CD14-positive monocyte (primary cell): ENCODE data around the gene TSPAN32. TPM values are rescaled to one million over a fixed set of nuclear protein-coding genes. Genes with fewer than 3 reads are reported as not detected.

Experiments used
- DNase-seq, 3 donors: peaks; one replicate each; pipeline ENCODE4 v3.0.0-alpha.2; 2011 to 2022
- H2AFZ ChIP-seq: 2 replicates; pipeline ENCODE4 v1.6.0; 2012; ENCODE audit warnings: mild to moderate bottlenecking, low read depth, low read length, inconsistent platforms; ENCODE audit not compliant: insufficient read depth, poor library complexity, severe bottlenecking
- H3K27ac ChIP-seq, 2 donors: 1 replicate in 1 of 2; 2 replicates in 1 of 2; pipeline ENCODE4 v1.5.1; 2012 to 2013; ENCODE audit warnings: low read length in 2 of 2, control low read depth in 1 of 2, inconsistent platforms in 1 of 2, low read depth in 1 of 2, mild to moderate bottlenecking in 1 of 2
- H3K27me3 ChIP-seq, 2 donors: one replicate each; pipeline versions ENCODE4 v1.6.0 to v1.6.1; 2011 to 2013; ENCODE audit warnings: low read length in 2 of 2; ENCODE audit not compliant: control insufficient read depth in 2 of 2, insufficient read depth in 2 of 2
- H3K36me3 ChIP-seq, 2 donors: replicated peaks in 1 of 2; 1 replicate in 1 of 2; 2 replicates in 1 of 2; pipeline versions ENCODE4 v1.5.1 to v1.6.1; 2012 to 2013; ENCODE audit warnings: low read length in 2 of 2, control low read depth in 1 of 2, inconsistent platforms in 1 of 2, mild to moderate bottlenecking in 1 of 2; ENCODE audit not compliant: insufficient read depth in 2 of 2, control insufficient read depth in 1 of 2
- H3K4me1 ChIP-seq, 2 donors: 1 replicate in 1 of 2; 2 replicates in 1 of 2; pipeline versions ENCODE4 v1.5.1 to v1.6.1; 2012 to 2013; ENCODE audit warnings: low read length in 2 of 2, control low read depth in 1 of 2, inconsistent platforms in 1 of 2, mild to moderate bottlenecking in 1 of 2, moderate library complexity in 1 of 2; ENCODE audit not compliant: insufficient read depth in 2 of 2, control insufficient read depth in 1 of 2
- H3K4me2 ChIP-seq: replicated peaks from 2 replicates; pipeline ENCODE3; 2012; ENCODE audit warnings: low read length, moderate library complexity, mild to moderate bottlenecking; ENCODE audit not compliant: poor library complexity, severe bottlenecking; ENCODE audit errors: extremely low read depth
- H3K4me3 ChIP-seq, 3 experiments: fragments of 200-600 bp in 1 of 3; sonication (generic) in 1 of 3; replicated peaks in 1 of 3; 1 replicate in 2 of 3; 2 replicates in 1 of 3; pipeline ENCODE4 v1.5.1; 2011 to 2013; ENCODE audit warnings: low read length in 3 of 3, mild to moderate bottlenecking in 3 of 3, control low read depth in 2 of 3, low read depth in 2 of 3, inconsistent platforms in 1 of 3, moderate library complexity in 1 of 3
- H3K79me2 ChIP-seq: 2 replicates; pipeline ENCODE4 v1.6.0; 2012; ENCODE audit warnings: mild to moderate bottlenecking, control low read depth, inconsistent platforms, low read length, moderate library complexity; ENCODE audit not compliant: insufficient read depth
- H3K9ac ChIP-seq: 2 replicates; pipeline ENCODE4 v1.6.0; 2017; ENCODE audit warnings: low read length, mild to moderate bottlenecking; ENCODE audit not compliant: insufficient read depth, poor library complexity, severe bottlenecking
- H3K9me3 ChIP-seq, 2 donors: replicated peaks in 1 of 2; 1 replicate in 1 of 2; 2 replicates in 1 of 2; pipeline versions ENCODE4 v1.5.1 to v1.6.1; 2012 to 2013; ENCODE audit warnings: low read length in 2 of 2, control low read depth in 1 of 2; ENCODE audit not compliant: control insufficient read depth in 1 of 2, insufficient read depth in 1 of 2
- H4K20me1 ChIP-seq: 2 replicates; pipeline ENCODE4 v1.6.0; 2012; ENCODE audit warnings: mild to moderate bottlenecking, low read length, control low read depth, moderate library complexity; ENCODE audit not compliant: insufficient read depth
- H3K27ac Mint-ChIP-seq, 7 donors: one replicate each; pipeline ENCODE4 v1.8.0; 2020; ENCODE audit warnings: mild to moderate bottlenecking in 7 of 7, mixed read lengths in 7 of 7, moderate library complexity in 6 of 7, inconsistent platforms in 2 of 7
- H3K27me3 Mint-ChIP-seq, 3 donors: one replicate each; pipeline ENCODE4 v1.8.0; 2021 to 2022; ENCODE audit warnings: low read depth in 3 of 3, mild to moderate bottlenecking in 3 of 3, mixed read lengths in 3 of 3, moderate library complexity in 3 of 3, inconsistent platforms in 1 of 3
- H3K36me3 Mint-ChIP-seq, 2 donors: one replicate each; pipeline ENCODE4 v1.8.0; 2020; ENCODE audit warnings: mixed read lengths in 2 of 2, inconsistent platforms in 1 of 2, mild to moderate bottlenecking in 1 of 2
- H3K4me1 Mint-ChIP-seq: one replicate; pipeline ENCODE4 v1.8.0; 2020; ENCODE audit warnings: mild to moderate bottlenecking, mixed read lengths
- H3K4me3 Mint-ChIP-seq, 2 donors: one replicate each; pipeline ENCODE4 v1.8.0; 2020; ENCODE audit warnings: mild to moderate bottlenecking in 2 of 2, mixed read lengths in 2 of 2, moderate library complexity in 1 of 2
- H3K9me3 Mint-ChIP-seq, 7 donors: one replicate each; pipeline ENCODE4 v1.8.0; 2020 to 2022; ENCODE audit warnings: mixed read lengths in 7 of 7, mild to moderate bottlenecking in 6 of 7, moderate library complexity in 6 of 7, inconsistent platforms in 2 of 7
- CTCF ChIP-seq: fragments of 200-600 bp; IDR thresholded peaks from one replicate; pipeline ENCODE4 v1.8.0; 2022; ENCODE audit warnings: antibody characterized with exemption, mild to moderate bottlenecking
- WGBS: methylation state at CpG from one replicate; pipeline ENCODE4 v1.1.5; 2013; ENCODE audit warnings: missing lambda C conversion rate; ENCODE audit not compliant: insufficient coverage; 5-methylcytosine and 5-hydroxymethylcytosine counted together
- intact Hi-C, 2 donors: fragments of 100-400 bp; cut with micrococcal nuclease; formaldehyde crosslinking; loops; one replicate each; pipeline versions ENCODE4 v1.15.0 to v1.15.1; 2023
- polyA plus RNA-seq, 3 donors: library from polyadenylated mRNA; depleted of rRNA in 1 of 3; unstranded in 2 of 3; stranded (reverse) in 1 of 3; fragments of 300-500 nt in 2 of 3; fragments of >200 nt in 1 of 3; fragmentation: Illumina TruSeq in 2 of 3; gene quantifications; 1 replicate in 2 of 3; 2 replicates in 1 of 3; pipeline ENCODE4 v1.2.3, GENCODE V29; 2012 to 2021

The TSPAN32 gene
- polyA plus RNA-seq, 3 donors, result 34.8 to 136 (median 82.5) TPM

- Mint-ChIP-seq H3K9me3 (no peaks in the 10 kb centered on the region), H3K4me3 (peak overlapping the region; percentile 68 to 96), H3K27me3 (peaks cover 0 to 2% (median 0%) of the 10 kb centered on the region in 3 donors), H3K27ac (peak overlapping the region in 2 of 7 donors; percentile 65 to 91), H3K36me3 (peaks cover 8 to 18% of the 10 kb centered on the region in 2 donors), H3K4me1 (peaks cover 56% of the 10 kb centered on the region)
- H2AFZ ChIP-seq, result no peak overlapping the region
- H3K4me3 ChIP-seq, result peak overlapping the region; percentile 9 to 86 (median 19)
- DNase-seq, result peak; percentile 71 to 80 (median 76)
- 12% methylated on average over 6 of the region's 10 CpGs for WGBS
- TF ChIP-seq CTCF, result peak; percentile 90
- peaks cover 59 to 71% of the 10 kb centered on the region in 2 donors for H3K4me1 ChIP-seq
- intact Hi-C loops, result loop anchor here (2.0 to 10.0 kb wide), 2 partner anchors 114 to 580 kb away; partner anchors contain the start of gene CDKN1C (in 1 of the 2)
- H3K36me3 ChIP-seq, result no peaks in the 10 kb centered on the region
- H3K9me3 ChIP-seq, result no peaks in the 10 kb centered on the region
- H3K9ac ChIP-seq, result peak overlapping the region; percentile 33
- H3K79me2 ChIP-seq, result peaks cover 73% of the 10 kb centered on the region
- H3K4me2 ChIP-seq, result peak overlapping the region; percentile 99
- no peaks in the 10 kb centered on the region for H3K27me3 ChIP-seq
- H4K20me1 ChIP-seq, result peaks cover 63% of the 10 kb centered on the region
- H3K27ac ChIP-seq, result no peak overlapping the region
These were observed 3.4 kb downstream of the TSPAN32 start for GRCh38 chr11:2305140-2305778.

GRCh38 chr11:2305788-2306451 lies 4.1 kb downstream of the TSPAN32 start:
- peak overlapping the region; percentile 33 for H3K9ac ChIP-seq

More at GRCh38 chr11:2305788-2306451, 4.1 kb downstream of the TSPAN32 start:
- Histone ChIP-seq H3K27ac (peak overlapping the region in 1 of 2 donors; percentile 51), H3K79me2 (peaks cover 66% of the 10 kb centered on the region), H3K9me3 (no peaks in the 10 kb centered on the region), H2AFZ (no peak overlapping the region), H3K4me2 (peak overlapping the region; percentile 99), H4K20me1 (peaks cover 70% of the 10 kb centered on the region), H3K27me3 (no peaks in the 10 kb centered on the region), H3K4me3 (peak overlapping the region; percentile 9 to 86 (median 19)), H3K36me3 (no peaks in the 10 kb centered on the region), H3K4me1 (peaks cover 53 to 64% of the 10 kb centered on the region in 2 donors)
- peaks cover 0 to 2% (median 0%) of the 10 kb centered on the region in 3 donors for H3K27me3 Mint-ChIP-seq
- H3K4me3 Mint-ChIP-seq, result peak overlapping the region; percentile 68 to 88
- 5% methylated on average over 5 of the region's 12 CpGs for WGBS
- H3K4me1 Mint-ChIP-seq, result peaks cover 53% of the 10 kb centered on the region
- H3K36me3 Mint-ChIP-seq, result peaks cover 8 to 18% of the 10 kb centered on the region in 2 donors
- peak overlapping the region in 6 of 7 donors; percentile 53 to 91 (median 80) for H3K27ac Mint-ChIP-seq
- intact Hi-C loops, result loop anchor here (1.0 to 10.0 kb wide), 3 partner anchors 113 to 579 kb away; partner anchors contain the start of gene CDKN1C (in 1 of the 2)
- no peak for TF ChIP-seq CTCF
- DNase-seq, result peak in 1 of 3 donors; percentile 25
- H3K9me3 Mint-ChIP-seq, result no peaks in the 10 kb centered on the region
